Measurements from ENCODE around the gene GPRC6A.

Gene GPRC6A

DNA sequence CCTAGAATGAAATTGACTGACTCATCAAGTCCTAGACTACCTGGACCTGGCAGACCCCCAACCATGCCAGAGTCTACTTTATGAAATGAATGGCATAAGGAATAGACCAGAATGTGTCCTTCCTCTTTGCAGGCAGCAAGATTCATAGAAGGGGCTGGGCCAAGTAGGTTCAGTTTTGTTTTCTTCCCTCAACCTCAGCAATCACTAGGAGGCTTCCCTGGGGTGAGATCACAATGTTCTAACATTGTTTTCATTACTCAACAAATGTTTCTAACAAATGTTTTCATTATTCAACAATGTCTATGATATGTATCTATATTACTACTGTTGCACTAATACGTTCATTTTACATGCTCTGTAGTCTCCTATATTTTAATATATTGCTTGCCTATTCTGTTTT is 55.0 kb downstream of the GPRC6A start:
- FAIRE-seq: no peak

GRCh38 chr6:116772450-116772849 is 56.4 kb downstream of the GPRC6A start:
- FAIRE-seq: no peak

GRCh38 chr6:116767715-116768114 is 61.2 kb downstream of the GPRC6A start:
- FAIRE-seq: no peak

DNA sequence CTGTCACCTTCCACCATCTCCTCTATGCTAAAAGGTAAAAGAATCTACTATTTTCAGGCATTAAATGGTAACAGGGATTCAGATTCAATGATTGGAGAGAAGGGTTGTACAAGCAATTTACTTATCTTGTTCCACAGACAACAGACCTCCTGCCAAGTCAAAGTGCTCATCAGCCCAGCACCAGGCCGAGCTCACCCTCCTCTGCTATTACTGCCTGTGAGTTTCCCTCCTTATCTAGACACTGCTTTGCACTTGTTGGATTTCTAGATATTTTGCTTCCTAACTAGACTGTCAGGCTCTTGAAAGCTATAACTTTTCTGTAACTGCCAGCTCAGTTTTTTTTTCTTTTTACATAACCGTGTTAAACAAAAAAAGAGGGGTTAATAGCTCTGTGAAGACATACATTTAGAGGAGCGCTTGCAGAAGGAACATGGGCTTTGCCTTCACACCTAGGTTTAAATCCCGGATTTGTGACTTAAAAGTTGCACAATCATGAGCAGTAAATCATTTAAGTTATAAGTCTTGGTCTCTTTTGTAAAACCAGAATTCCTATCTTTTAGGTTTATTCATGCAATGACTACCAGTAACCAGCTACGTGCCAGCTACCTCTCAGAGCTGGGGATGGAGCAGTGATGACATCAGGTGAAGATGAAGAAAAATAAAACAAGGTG is 62.2 kb downstream of the GPRC6A start:
- no peak for FAIRE-seq

- FAIRE-seq: no peak
These were observed 63.7 kb downstream of the GPRC6A start, which contains the start of gene FAM162B for GRCh38 chr6:116764961-116765841. TSS of gene FAM162B (minus strand) at chr6:116765719. CDS start at chr6:116765576, 143 bp downstream.

DNA sequence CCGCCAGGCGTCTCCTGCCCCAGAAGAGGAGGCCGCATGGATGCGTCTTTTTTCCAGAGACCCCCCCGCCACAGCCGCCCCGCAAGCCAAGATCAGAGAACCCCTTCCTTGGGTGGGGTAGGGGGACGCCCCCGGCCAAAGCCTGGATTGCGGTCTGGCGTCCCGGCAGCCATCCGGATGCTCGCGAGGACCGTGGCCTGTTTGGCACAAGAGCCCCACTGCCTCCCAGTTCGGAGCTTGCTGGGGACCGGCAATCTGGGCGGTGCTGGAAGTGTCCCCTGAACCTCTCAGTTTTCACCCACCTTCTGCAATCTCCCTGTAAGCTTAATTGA is 64.3 kb downstream of the GPRC6A start:
- no peak for FAIRE-seq

DNA sequence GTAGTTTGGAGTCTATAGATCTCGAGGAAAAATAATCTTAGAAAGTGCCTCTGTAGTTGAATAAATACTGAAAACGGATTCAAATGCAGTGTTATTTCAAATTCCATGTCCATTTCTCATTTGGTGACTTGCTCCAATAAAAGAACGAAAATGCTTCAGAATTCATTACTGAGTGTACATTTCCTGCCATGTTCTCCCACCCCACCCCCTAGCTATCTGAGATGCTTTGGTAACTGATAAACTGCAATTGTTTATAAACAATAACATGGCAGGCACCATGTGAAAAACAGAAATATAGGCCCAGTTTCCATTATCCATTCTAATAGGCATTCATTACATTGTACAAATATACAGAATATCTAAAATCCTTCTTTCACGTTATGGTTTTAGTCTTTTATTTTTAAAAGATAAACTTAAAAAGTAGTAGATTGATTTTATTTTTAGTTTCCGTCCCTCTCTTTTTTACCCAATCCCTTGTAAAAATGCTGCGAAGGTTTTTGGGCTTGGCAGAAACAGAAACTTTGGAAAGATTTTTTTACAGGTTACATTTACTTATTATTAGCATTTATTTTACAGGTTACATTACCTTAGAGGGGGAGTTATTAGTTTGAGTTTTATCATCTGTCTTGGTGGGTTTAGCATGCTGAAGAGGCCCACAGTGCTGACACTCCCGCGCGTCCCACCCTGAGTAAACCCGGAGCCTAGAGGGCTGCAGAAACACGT is 64.8 kb downstream of the GPRC6A start:
- no peak for FAIRE-seq

DNA sequence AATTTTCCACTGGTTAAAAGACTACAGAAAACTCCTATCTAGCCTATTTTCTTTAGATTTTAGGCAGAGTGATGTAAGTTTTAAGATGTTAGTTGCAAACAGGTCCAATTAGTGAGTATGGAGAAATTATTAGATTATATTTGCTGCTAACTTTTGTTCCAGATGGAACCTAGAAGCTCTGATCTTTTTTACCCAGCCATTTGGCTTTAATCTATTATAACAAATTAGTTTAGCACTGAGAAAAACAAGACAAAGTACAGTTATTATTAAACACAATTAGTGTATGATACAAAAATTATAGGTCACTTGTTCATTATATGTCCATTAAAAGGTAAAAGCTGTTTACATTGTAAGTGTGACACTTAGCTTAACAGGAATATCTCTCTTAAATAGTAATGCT is 65.8 kb downstream of the GPRC6A start:
- no peak for FAIRE-seq

DNA sequence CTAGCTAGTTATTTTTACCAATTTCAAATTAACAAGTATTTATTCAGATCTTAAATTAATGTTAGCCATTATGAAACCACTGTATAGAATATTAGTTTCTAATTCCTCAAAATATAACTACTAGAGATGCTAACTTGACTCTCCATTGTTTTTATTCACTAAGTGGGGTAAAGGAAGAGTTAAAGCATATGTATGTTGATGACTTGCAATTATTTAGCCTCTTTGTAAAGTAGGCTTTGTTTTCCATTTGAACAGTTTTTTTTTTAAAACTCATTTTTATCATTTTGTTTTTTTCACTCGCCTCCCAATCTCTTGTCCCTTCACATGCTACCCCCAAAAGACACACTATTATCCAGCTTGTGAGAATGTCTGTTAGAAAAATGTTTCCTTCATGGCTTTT is 66.6 kb downstream of the GPRC6A start:
- no peak for FAIRE-seq

- FAIRE-seq: no peak
These were observed 67.1 kb downstream of the GPRC6A start for GRCh38 chr6:116761779-116762178.

DNA sequence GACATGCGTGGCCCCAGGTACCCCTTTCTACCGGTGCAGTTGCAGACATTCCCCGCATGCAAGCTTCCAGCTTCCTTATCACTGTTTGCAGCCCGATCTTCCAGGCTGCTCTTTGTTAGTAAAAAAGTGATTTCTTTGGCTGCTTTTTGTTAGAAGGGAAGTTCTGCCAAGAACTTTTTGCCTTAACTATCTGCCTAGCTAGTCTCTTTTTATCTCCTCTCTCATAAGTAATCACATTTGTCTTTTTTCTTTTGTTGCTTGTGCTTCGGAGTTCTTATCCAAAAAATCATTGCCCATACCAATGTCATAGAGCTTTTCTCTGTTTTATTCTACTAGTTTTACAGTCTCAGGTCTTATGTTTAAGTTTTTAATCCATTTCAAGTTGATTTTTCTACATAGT is 83.7 kb downstream of the GPRC6A start:
- no peak for FAIRE-seq
